Panc1 (cell line): ENCODE data around the gene IL22RA1.

Source experiments
- POLR2AphosphoS5 ChIP-seq: IDR thresholded peaks from 2 replicates; pipeline ENCODE4 v1.6.1; 2012; ENCODE audit warnings: mild to moderate bottlenecking, low read depth, low read length, moderate library complexity
- TF ChIP-seq, protein P1 (sequence below): fragments of 450-650 bp; IDR thresholded peaks from 2 replicates; pipeline ENCODE4 v1.5.1; 2017; ENCODE audit warnings: mild to moderate bottlenecking

- TF ChIP-seq, protein P1, sequence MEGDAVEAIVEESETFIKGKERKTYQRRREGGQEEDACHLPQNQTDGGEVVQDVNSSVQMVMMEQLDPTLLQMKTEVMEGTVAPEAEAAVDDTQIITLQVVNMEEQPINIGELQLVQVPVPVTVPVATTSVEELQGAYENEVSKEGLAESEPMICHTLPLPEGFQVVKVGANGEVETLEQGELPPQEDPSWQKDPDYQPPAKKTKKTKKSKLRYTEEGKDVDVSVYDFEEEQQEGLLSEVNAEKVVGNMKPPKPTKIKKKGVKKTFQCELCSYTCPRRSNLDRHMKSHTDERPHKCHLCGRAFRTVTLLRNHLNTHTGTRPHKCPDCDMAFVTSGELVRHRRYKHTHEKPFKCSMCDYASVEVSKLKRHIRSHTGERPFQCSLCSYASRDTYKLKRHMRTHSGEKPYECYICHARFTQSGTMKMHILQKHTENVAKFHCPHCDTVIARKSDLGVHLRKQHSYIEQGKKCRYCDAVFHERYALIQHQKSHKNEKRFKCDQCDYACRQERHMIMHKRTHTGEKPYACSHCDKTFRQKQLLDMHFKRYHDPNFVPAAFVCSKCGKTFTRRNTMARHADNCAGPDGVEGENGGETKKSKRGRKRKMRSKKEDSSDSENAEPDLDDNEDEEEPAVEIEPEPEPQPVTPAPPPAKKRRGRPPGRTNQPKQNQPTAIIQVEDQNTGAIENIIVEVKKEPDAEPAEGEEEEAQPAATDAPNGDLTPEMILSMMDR = no peak
- no peak for TF ChIP-seq POLR2AphosphoS5
Observed at GRCh38 chr1:24181619-24182018, 38.7 kb upstream of the IL22RA1 start.
